Cardiac muscle cell (in vitro differentiated cells and primary cell): ENCODE data around the gene CBFA2T3. TPM values are rescaled to one million over a fixed set of nuclear protein-coding genes. Genes with fewer than 3 reads are reported as not detected.

Experiments
- DNase-seq, 2 donors: peaks; one replicate each; pipeline versions ENCODE4 v3.0.0 to v3.0.0-alpha.2; 2010 to 2017; ENCODE audit warnings: low read depth in 1 of 2, low spot score in 1 of 2
- H3K27ac ChIP-seq: fragments of 200-600 bp; sonication (generic); 2 replicates; pipeline ENCODE4 v1.5.1; 2016
- H3K27me3 ChIP-seq: fragments of 200-600 bp; sonication (generic); 2 replicates; pipeline ENCODE4 v1.6.0; 2016; ENCODE audit warnings: control low read depth
- H3K36me3 ChIP-seq: fragments of 200-600 bp; sonication (generic); 2 replicates; pipeline ENCODE4 v1.5.1; 2016; ENCODE audit warnings: control low read depth
- H3K4me1 ChIP-seq: fragments of 200-600 bp; sonication (generic); 2 replicates; pipeline ENCODE4 v1.8.1; 2017; ENCODE audit warnings: low read depth, mild to moderate bottlenecking, mixed run types
- H3K4me3 ChIP-seq: fragments of 200-600 bp; sonication (generic); 2 replicates; pipeline ENCODE4 v1.5.1; 2016; ENCODE audit warnings: mild to moderate bottlenecking
- H3K9me3 ChIP-seq: fragments of 200-600 bp; sonication (generic); 2 replicates; pipeline ENCODE4 v1.5.1; 2017; ENCODE audit warnings: low read depth, mild to moderate bottlenecking, control low read depth
- CTCF ChIP-seq: IDR thresholded peaks from 2 replicates; pipeline ENCODE4 v1.5.1; 2012; ENCODE audit warnings: low read depth, mild to moderate bottlenecking, low read length
- polyA plus RNA-seq: library from polyadenylated mRNA; unstranded; fragments of >200 nt; fragmentation: Nextera tagmentation; extraction: Ambion mirVana; gene quantifications from 2 replicates; pipeline ENCODE4 v1.2.1, GENCODE V29; 2016
- total RNA-seq: library from RNA; depleted of rRNA; stranded (reverse); fragments of >200 nt; gene quantifications from 2 replicates; pipeline ENCODE4 v1.2.3, GENCODE V29; 2016

The CBFA2T3 gene
- total and polyA plus RNA-seq, 2 experiments from 2014 or later = 0.69 to 1.5 TPM

- H3K27ac ChIP-seq = peak overlapping the region; percentile 78
- H3K4me3 ChIP-seq = peak overlapping the region; percentile 75
- no peaks in the 10 kb centered on the region for H3K27me3 ChIP-seq
- H3K36me3 ChIP-seq = peaks cover 4% of the 10 kb centered on the region
- peak; percentile 90 for TF ChIP-seq CTCF
- no peaks in the 10 kb centered on the region for H3K9me3 ChIP-seq
- DNase-seq = peak; percentile 83 to 84
- no peaks in the 10 kb centered on the region for H3K4me1 ChIP-seq
Observed at GRCh38 chr16:88857728-88858339, 119.2 kb downstream of the CBFA2T3 start.

DNA sequence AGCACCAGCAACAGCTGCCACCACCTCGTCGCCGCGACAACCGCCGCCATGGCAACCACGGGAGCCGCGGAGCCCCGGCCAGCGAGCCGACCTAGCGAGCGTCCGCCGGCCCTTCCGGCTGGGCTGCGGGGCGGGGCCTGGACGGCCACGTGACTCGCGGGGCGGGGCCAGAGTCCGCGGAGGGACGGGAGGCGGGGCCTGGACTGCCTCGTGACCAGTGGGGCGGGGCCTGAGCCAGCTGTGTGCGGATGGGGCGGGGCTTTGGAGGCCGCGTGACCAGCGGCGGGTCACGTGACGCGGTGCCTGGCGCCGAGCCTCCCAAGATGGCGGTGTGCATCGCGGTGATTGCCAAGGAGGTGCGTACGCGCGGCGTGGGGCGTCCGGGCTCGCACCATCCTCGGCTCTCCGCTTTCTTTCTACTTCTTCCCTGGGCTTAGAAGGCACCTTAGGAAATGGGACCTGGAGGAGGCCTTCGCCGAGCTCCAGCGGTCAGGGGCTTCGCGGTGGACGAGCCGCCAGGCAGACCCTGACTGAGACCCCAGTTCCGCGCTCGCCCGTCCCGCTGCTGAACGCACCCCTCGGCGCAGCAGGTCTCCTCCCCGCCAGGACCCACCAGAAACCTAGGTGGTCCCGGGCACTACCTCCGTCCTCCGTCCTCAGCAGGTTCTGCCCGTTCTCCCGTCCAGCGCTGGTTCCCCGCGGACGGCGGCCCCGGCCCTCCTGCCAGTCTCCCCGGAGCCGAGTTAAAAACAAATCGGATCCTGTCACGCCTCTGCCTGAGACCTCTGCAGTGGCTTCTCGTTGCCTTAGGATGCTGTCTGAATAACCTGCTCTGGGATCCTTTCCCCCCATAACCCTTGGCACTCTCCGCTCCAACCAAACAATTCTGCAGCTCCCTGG lies 119.9 kb downstream of the CBFA2T3 start, which contains the start of the genes GALNS and TRAPPC2L:
Gene GALNS (minus strand): TSS at position 120 of the 900 bp plus-strand sequence. CDS start 70 bp downstream, at position 50.
Gene TRAPPC2L (plus strand): TSS at position 300 of the 900 bp plus-strand sequence. CDS start 24 bp downstream, at position 324.
- no peak for TF ChIP-seq CTCF
- Histone ChIP-seq H3K27ac (peak within 1 kb of the TSS; percentile 78), H3K4me1 (no peaks in the 10 kb centered on the region), H3K36me3 (peaks cover 4% of the 10 kb centered on the region), H3K4me3 (peak within 1 kb of the TSS; percentile 75), H3K9me3 (no peaks in the 10 kb centered on the region), H3K27me3 (no peaks in the 10 kb centered on the region)
- peak; percentile 98 to 99 for DNase-seq

- H3K36me3 ChIP-seq = peaks cover 4% of the 10 kb centered on the region
- no peak overlapping the region for H3K27ac ChIP-seq
- DNase-seq = peak in 1 of 2 donors; percentile 31
- no peak for TF ChIP-seq CTCF
- H3K27me3 ChIP-seq = no peaks in the 10 kb centered on the region
- H3K9me3 ChIP-seq = no peaks in the 10 kb centered on the region
- no peaks in the 10 kb centered on the region for H3K4me1 ChIP-seq
- peak overlapping the region; percentile 75 for H3K4me3 ChIP-seq
Observed at GRCh38 chr16:88856122-88856827, 120.7 kb downstream of the CBFA2T3 start.

- Histone ChIP-seq H3K9me3 (no peaks in the 10 kb centered on the region), H3K4me3 (peak overlapping the region; percentile 75), H3K4me1 (no peaks in the 10 kb centered on the region), H3K27me3 (no peaks in the 10 kb centered on the region), H3K27ac (no peak overlapping the region), H3K36me3 (peaks cover 4% of the 10 kb centered on the region)
- no peak for TF ChIP-seq CTCF
- DNase-seq = no peak
Observed at GRCh38 chr16:88855736-88856121, 121.3 kb downstream of the CBFA2T3 start.

DNA sequence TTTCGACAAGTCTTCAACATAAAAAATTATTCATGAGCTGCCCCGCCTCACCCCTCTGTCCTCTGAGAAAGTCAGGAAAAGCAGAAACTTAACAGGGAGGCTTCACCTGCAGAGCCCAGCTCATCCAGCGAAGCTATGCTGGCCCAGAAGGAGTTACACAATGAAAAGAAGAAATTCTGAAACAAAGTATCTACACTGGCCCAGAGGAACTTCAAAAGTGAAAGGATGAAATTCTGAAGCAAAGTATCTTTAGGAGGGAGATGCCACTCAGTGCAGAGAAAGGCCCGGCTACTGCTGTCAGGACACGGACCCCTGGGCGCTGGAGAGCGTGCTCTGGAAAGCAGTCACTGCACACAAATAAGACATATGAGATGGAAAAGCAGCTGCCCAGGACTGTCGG lies 121.8 kb downstream of the CBFA2T3 start:
- Histone ChIP-seq H3K27me3 (no peaks in the 10 kb centered on the region), H3K9me3 (no peaks in the 10 kb centered on the region), H3K4me3 (no peak overlapping the region), H3K36me3 (peaks cover 4% of the 10 kb centered on the region), H3K27ac (no peak overlapping the region), H3K4me1 (no peaks in the 10 kb centered on the region)
- TF ChIP-seq CTCF = no peak
- no peak for DNase-seq
